ENCODE data around the gene ZNF223.

Gene ZNF223

DNA sequence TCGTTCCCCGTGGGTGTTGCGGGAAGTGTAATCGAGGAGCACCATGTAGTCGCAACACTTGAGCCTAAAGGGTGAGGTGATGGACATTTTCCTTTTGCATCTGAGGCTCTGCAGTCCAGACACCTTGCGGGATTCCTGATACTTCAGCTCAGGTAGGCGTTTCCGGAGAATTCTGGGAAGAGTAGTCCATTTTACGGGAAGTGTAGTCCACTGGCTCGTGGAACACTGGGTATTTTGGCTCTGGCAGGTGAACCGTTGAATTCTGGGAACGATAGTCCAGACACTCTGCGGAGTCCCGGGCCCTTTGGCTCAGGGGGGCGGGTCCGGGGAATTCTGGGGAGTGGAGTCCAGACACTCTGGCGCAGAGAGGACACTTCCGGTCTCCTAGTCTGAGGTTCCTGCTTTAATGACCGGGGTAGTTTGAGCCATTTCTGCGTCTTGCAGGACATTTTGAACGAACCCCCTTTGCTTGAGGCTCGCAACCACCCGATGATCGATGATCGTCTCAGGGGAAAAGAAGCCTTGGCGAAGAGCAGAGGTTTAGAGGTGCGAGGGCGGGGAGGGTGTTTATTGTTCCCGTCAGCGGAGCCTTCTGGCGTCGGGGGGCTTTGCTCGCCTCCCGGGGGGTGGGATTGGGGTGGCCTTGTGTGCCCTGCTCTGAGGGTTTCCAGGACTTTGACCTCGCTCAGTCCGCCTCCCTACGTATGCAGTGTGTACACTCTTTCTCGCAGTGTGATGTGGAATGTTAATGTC is at the start of gene ZNF223:
TSS of gene ZNF223 (plus strand) at position 387 of the 753 bp plus-strand sequence. CDS start 3,141 bp downstream, outside the sequence.
- DNase-seq, result peak; percentile 73

DNA sequence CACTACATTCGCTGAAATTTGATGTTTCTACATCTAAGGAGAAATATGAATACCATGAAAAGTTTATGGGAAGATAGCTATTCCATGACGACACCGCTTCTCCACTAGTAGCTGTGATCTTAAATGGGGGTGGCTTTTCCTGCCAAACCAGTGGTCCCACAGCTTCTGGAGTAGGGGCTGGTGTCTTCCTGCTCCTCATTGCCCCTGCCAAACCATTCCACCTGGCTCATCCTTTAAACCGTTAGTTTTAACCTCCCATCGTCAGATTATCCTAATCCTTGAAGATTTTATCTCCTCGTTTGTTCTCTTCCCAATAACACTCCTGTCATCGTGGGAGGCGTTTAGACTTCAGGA is 49.6 kb upstream of the ZNF223 start:
- no peak for DNase-seq

DNA sequence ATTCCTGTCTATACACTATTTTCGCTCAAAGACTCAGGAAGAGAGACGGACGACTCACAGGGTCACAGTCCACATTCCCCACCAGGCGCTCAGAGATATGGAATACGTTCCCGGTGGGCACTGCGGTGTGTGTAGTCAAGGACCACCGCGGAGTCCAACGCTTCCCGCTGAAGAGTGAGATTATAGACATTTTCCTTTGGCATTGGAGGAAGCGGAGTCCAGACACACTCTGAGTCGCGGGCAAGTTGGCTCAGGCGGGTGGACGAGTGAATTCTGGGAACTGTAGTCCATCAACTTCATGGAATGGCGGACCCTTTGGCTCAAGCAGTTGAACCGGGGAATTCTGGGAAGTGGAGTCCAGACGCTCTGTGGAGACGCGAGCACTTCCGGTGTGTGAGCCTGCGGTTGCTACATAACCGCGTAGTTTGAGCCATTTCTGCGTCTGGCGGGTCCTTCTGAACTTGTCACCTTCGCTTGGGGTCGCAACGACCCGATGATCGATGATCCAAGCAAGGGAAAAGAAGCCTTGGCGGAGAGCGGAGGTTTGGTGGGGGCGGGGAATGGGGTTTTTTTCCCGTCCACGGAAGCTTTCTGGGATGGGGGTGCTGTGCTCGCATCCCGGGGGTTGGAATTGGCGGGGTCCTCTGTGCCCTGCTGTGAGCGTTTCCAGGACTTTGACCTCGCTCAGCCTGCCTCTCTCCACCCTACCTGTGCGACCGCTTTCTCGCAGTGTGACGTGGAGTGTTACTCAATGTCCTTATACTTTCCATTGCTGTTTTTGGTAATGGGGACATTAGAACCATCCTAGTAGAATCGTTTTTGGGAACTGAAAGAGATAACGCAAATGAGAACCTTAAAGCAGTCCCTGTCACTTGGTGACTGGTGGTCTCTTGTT is 49.0 kb upstream of the ZNF223 start, which contains the start of gene ZNF230:
TSS of gene ZNF230 (plus strand) at position 392 of the 895 bp plus-strand sequence. CDS start 4,122 bp downstream, outside the sequence.
- peak; percentile 93 for DNase-seq

DNA sequence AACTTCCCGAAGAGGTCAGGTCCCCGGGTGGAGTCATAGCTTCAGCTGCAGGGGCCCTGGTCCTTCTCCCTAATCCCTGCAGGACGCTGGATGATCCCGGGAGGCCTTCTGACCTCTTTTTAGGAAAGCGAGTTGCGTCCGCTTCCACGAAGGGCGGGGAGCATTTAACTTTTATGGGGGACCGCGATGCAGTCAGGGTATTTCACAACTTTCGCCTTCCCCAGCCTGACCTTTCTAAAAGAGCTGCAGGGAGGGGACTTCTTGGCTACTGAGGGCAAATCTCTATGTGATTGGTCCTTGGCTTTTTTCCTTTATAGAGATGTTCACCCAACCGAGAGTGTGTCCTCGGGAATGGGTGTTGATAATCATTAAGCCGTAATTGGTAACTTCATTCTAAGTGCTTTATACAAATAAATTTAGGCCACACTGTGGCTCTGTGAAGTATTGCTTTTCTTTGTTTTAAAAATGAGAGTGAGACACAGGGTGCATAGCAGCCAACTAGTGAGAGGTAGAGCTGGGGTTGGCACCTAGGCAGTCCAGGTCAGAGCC is 48.3 kb upstream of the ZNF223 start:
- DNase-seq, result peak; percentile 20

GRCh38 chr19:44005973-44006372 is 45.9 kb upstream of the ZNF223 start:
- DNase-seq, result no peak

DNA sequence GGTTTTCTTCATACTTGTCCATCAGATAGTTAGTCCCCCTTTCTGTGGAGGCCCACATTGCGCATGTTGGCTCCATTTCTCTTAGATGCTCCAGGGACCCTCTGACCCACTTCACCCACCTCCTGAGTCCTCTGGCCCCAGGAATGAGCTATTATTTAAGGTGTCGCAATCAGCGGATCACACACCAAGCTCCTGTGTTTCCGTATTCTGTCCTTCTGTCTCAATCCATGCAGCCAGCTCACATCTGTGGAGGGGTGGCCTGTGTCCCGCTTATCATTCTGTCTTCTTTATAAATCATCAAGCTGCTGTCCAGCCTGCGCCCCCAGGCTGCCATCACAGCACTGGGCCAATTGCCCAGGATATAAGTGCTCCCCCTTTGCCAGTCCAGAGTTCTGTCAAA is 44.4 kb upstream of the ZNF223 start:
- DNase-seq, result no peak

GRCh38 chr19:44010468-44010867 is 41.4 kb upstream of the ZNF223 start:
- DNase-seq, result no peak

DNA sequence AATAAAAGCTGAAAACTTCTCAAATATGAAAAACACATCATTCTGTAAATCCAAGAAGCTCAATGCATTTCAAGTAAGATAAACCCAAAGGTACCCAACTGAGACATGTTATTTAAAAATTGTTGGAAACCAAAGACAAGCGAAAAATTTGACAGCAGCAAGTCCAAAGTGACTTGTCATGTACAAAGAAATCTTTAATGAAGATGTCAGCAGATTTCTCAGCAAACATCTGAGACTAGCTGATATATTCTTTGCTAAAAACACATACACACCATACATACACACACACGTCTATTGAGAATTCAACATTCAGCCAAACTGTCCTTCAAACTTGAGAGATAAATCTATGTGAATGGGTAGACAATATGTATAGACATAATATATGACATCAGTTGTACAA is 32.3 kb upstream of the ZNF223 start:
- DNase-seq, result no peak

DNA sequence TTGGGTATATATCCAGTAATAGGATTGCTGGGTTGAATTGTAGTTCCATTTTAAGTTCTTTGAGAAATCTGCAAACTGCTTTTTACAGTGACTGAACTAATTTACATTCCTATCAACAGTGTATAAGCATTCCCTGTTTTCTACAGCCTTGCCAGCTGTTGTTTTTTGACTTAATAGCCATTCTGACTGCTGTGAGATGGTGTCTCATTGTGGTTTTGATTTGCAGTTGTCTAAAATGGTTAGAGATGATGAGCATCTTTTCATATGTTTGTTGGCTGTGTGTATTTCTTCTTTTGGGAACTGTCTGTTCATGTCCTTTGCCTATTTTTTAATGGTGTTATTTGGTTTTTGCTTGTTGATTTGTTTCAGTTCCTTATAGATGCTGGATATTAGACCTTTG is 30.6 kb upstream of the ZNF223 start:
- DNase-seq, result no peak

DNA sequence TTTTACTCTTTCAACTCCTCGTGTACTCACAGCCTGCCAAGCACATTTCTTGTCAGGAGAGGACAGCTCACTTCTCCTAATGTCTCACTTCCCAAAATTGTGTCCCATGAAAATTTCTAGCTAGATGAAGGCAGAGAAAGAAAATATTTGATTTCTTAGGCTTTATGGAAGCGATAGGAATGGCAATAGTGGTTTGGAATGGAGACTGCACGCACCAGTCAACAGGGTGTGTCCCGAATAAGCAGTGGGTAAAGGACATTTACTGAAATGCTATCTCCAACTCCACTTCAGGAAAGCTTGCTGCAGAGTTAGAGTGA is 27.0 kb upstream of the ZNF223 start:
- no peak for DNase-seq

GRCh38 chr19:44025217-44025936 is 26.5 kb upstream of the ZNF223 start, which contains the start of gene ZNF222:
Gene ZNF222, plus strand, starts transcription at chr19:44025379. Its CDS starts 58 bp downstream, at chr19:44025437.
- DNase-seq, result peak; percentile 87

DNA sequence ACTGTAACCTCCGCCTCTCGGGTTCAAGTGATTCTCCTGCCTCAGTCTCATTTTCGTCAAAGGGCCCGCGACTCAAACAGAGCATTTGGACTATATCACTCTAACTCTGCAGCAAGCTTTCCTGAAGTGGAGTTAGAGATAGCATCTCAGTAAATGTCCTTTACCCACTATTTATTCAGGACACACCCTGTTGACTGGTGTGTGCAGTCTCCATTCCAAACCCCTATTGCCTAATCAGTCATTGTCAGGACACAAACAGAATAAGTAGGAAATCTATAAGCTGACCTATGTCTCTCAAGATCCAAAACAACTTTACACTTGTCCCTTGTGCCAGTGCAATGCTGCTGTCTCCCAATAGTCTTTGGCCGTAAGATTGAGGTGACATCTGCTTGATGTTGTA is 25.2 kb upstream of the ZNF223 start:
- DNase-seq, result no peak

GRCh38 chr19:44032001-44032610 is 19.7 kb upstream of the ZNF223 start:
- no peak for DNase-seq

GRCh38 chr19:44042147-44042546 is 9.7 kb upstream of the ZNF223 start:
- DNase-seq, result no peak

DNA sequence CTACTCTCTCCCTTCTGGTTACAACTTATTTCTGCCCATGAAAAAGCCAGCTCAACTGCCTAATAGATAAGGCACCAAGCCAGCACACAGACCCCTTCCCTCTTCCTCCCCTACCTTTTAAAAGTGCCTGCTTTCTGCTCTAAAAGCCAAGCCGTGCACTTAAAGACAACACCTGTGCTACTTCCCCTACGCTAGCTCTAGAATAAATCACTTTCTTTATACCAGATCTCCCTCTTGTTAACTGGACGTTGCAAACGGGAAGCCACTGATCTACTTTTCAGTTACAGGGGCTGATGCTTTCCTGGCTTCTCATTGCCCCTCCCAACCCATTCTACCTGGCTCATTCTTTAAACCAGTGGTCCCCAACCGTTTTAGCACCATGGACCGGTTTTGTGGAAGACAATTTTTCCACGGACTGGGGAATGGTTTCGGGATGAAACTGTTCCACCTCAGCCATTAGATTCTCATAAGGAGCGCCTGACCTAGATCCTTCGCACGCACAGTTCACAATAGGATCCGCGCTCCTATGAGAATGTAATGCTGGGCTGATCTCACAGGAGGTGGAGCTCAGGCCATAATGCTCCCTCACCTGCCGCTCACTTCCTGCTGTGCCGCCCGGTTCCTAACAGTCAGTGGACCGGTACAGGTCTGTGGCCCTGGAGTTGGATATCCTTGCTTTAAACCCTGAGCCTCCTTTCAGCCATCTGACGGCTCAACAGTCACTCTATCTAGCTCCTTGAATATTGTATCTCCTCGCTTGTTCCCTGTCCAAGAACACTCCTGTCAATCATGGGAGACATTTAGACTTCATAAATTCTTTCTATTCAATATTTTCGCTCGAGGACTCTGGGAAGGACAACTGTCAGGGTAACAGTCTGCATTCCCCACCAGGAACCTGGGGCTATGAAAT is 841 bp upstream of the ZNF223 start:
- DNase-seq, result peak; percentile 18

- DNase-seq, result no peak
Measured at GRCh38 chr19:44055870-44056269, 4.0 kb downstream of the ZNF223 start.

DNA sequence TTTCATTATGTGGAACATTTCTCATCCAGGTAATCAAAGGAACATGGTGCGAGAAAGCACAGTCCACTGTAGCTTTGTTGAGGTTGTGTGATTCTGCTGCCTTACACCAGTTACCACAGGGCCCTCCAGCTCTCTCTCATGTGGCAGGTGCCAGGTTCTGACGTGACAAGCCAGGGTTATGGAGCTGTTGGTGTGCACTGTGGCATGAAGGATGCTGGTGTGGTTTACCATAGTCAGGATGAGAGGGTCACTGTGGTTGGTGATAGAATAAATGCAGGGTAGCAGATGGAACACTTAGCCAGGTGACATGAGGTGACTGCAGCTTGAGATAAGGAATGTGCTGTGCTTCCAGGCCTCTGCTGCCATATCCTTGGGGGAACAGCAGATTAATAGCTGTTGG is 7.4 kb downstream of the ZNF223 start:
- no peak for DNase-seq

- DNase-seq, result no peak
Measured at GRCh38 chr19:44061038-44061437, 9.2 kb downstream of the ZNF223 start.

GRCh38 chr19:44066305-44066704 is 14.5 kb downstream of the ZNF223 start:
- DNase-seq, result no peak

GRCh38 chr19:44069415-44069814 is 17.6 kb downstream of the ZNF223 start:
- DNase-seq, result no peak

DNA sequence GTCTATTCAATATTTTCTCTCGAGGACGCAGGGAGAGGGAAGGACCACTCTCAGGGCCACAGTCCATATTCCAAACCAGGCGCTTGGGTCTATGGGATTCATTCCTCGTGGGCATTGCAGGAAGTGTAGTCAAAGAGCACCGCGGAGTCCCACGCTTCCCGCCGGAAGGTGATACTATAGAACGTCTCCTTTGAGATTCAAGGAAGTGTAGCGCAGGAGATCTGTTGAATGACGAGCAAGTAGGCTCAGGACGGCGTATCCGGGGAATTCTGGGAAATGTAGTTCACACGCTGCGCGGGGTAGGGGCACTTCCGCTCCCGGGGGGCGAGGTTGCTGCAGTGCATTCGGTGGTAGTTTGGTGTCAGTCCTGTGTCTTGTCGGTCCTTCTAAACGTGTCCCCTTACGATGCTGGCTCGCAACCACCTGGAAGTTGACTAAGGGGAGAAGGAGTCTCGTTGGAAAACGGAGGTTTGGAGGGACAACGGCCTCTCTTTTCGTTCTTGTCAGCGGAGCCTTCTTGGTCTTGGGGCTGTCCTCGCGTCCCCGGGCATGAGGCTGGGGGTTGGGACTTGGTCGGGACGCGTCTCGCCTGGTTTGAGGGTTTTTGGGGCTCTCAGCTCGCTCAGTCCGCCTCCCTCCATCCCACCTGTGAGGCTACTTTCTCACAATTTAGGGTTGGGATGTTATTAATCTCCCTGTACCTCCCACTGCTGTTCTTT is 20.1 kb downstream of the ZNF223 start, which contains the start of gene ZNF284:
TSS of gene ZNF284 (plus strand) at position 336 of the 719 bp plus-strand sequence. CDS start 4,231 bp downstream, outside the sequence.
- peak; percentile 92 for DNase-seq

Measured in CD4-positive, alpha-beta T cell treated with Interleukin-17A for 1 hour (primary cell).